ENCODE results near the gene SESN1.
"Not testable (repeated sequence)": the region's sequence is repeated elsewhere in the genome, so short reads cannot be mapped to it uniquely, and the experiment has no call there.

Gene SESN1

GRCh38 chr6:109095036-109095834 lies 589 bp upstream of the SESN1 start, which contains the start of gene CEP57L1:
Gene CEP57L1, plus strand, starts transcription at chr6:109095507. Its CDS starts 49,715 bp downstream, at chr6:109145222.
- peak; percentile 91 for DNase-seq (ENCODE audit: low read depth)

DNA sequence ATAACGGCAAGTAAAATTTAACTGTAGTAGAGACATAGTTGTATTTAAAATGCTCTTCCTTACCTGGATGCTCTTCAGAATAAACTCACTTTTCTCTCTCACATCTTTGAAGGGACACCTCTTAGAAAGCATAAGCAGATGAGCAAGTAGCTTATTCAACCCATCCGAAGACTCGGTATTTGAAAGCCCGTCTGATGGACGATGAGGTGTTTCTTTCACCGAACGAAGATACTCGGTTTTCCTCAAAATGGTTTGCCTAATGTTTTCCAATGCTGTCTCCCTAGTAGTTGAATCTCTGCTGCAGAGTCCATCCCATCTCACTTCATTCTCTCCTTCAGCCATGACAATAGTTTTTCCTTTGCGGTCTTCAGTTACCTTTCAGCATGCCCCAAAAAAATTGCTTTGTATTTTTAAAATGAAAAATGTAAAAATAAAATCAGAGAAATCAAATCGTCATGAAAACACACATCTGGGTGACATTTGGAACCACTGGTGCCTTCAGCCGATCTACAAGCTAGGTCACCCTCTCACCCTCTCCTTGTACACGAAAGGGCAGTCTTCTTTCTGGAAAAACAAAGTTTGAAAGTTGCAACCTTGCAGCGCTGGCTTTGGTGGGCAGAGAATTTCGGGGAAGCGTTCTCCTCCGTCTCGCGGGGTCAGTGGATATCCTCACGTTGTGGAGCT lies 772 bp downstream of the SESN1 start:
- no peak for DNase-seq (ENCODE audit: low read depth)

DNA sequence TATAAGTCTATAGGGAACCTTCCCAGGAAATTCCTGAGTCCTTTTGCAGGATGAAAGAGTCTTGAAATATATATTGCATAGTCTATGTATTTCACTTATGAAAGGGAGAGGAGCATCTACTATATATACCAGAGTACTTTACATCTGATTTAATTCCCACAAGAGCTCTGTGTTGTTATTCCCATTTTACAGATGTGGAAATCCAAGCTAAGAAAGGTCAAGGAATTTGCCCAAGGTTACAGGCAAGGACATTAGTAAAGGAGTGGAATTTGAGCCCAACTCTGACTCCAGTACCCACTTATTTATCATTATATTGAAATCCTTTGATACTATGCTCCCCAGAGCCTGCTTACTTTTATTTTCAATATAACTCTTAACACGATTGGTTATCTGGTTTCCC lies 2.6 kb downstream of the SESN1 start:
- DNase-seq (ENCODE audit: low read depth): no peak

GRCh38 chr6:109091314-109092024 lies 3.2 kb downstream of the SESN1 start:
- DNase-seq (ENCODE audit: low read depth): no peak

DNA sequence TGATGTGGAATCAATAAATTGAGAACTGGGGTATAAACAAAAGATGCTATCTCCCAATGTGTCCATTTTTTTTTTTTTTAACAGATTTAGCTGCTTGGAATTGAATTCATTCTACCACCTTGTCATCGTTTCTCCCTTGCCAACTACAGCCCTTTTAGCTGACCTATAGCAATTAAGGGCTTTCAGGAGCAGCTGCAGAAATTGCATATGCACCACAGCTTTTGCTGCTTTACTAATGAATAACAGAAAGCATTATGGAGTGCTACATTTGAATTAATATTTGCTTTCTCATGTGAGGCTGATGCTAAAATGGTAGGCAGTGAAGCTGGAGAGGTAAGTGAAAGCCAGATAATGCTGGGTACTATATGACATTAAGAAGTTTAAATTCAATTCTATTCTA lies 5.7 kb downstream of the SESN1 start:
- no peak for DNase-seq (ENCODE audit: low read depth)

DNA sequence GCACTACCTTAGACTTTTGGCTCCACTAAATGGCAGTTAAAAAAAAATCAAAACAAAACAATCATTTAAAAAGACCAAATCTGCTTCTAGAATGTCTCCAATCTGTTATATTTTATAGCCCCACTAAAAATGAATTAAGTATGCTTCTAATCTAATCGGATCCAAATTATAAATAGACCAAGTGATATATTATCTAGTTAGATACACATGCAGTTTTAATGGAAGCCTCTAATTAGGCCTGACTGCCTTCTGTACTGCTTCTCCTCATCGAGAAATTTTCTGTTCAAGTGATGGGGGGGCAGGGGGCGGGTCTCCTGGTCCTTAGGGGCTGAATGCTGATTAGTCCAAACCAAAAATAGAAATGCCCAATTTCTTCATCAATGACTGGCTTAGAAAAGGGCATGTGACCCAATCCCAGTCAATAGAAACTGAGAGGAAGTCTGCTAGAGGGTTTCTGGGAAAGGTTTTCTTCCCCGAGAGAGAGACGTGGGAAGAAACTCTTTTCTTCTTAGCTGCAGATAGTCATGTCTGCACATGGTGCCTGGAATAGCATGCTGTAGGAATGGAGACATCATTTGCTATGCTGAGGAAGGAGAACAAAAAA lies 6.9 kb downstream of the SESN1 start:
- DNase-seq (ENCODE audit: low read depth): no peak

- not testable (repeated sequence) for DNase-seq (ENCODE audit: low read depth)
Observed at GRCh38 chr6:109084146-109084545, 10.5 kb downstream of the SESN1 start.

- no peak for DNase-seq (ENCODE audit: low read depth)
Observed at GRCh38 chr6:109083657-109084056, 11.0 kb downstream of the SESN1 start.

DNA sequence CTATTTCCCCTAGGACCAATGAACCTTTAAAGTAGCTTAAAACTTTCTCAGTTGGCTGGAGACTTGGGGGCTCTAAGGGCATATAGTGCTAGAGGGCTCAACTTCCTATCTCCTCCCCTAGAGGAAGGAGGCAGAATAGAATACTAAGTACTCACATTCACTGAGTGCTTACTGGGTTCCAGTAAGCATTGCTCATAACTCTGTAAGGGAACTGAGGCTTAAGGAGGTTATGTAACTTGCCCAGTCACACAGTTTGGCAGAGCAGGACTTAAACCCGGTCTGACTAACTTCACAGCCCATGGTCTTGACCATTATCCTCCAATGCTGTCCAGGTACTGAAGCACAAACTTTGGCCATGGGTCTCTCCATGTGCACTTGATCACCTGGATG lies 12.5 kb downstream of the SESN1 start:
- no peak for DNase-seq (ENCODE audit: low read depth)

DNA sequence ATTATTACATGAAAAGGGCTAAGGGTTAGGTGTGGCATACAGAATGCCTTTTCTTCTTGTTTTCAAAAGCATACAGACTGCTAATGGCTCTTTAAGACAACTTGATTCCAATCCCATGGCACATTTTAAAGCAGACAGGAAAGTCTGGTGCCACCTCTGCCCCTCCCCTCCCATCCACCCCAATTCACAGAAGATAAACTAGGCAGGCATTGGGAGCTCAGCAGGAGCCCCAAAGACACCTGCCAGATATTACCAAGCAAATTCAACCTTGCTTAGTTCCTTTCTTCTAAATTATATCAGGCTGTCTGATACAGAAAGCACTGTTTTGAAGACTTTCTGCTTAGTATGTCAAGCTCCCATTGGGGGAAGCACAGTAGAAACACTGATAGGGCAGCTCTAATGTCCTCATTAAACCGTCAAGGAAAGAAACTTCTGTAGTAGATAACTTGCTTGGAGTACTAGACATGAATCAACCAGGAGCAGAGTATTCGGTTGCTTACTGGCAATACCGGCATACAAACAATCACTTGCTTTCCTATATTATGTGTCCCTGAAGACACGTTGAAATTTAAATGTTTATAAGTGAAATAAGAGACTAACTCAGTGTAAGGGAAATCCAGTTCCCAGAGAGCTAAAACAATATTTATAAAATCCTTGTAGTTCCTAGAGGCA lies 13.0 kb downstream of the SESN1 start:
- no peak for DNase-seq (ENCODE audit: low read depth)

DNA sequence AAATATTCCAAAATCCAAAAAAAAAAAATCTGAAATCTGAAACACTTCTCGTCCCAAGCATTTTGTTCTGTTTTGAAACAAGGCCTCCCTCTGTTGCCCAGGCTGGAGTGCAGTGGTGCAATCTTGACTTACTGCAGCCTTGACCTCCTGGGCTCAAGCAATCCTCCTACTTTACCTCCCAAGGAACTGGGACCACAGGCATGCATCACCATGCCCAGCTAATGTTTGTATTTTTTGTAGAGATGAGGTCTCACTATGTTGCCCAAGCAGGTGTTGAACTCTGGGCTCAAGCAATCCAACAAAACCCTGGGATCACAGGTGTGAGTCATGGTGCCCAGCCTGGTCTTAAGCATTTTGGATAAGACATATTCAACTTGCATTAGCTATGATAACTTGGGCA lies 13.6 kb downstream of the SESN1 start:
- DNase-seq (ENCODE audit: low read depth): no peak

DNA sequence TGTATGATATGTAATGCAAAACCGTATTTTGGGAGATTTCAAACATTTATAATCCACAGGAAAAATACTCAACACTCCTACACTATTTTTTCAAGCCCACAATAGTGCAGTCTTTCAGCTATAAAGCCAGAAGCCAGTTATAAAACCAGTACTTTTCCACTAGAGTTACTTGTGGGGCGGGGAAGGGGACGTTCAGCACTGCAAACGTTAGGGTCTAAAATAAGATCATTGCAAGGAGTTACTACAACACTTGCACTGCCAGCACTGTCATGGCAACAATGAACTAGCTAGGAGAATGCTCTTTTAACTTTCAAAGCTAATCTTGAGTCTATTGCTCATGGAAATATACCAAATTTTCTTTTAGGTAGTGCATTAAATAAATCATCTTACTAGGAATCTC lies 14.7 kb downstream of the SESN1 start:
- DNase-seq (ENCODE audit: low read depth): no peak

GRCh38 chr6:109076377-109076776 lies 18.3 kb downstream of the SESN1 start:
- DNase-seq (ENCODE audit: low read depth): no peak

DNA sequence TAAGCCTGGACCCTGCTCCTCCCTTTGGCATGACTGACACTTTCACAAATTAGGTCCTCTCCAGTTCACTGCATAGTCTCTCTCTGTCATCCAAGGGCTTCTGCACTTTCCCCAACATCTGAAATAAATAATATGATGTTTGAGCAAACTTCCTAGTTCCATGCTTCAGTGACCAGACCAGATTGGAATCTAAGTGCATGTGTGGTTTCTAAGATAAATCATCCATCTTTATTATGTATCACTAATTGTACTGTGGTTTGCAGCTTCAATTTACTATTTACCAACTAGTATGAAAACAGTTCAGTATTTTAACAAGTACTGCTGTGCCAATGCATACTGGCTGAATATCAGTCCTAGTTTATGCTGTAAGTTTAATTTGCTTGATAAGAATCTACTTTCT lies 18.7 kb downstream of the SESN1 start:
- no peak for DNase-seq (ENCODE audit: low read depth)

GRCh38 chr6:109074133-109074415 lies 20.6 kb downstream of the SESN1 start:
- DNase-seq (ENCODE audit: low read depth): no peak

DNA sequence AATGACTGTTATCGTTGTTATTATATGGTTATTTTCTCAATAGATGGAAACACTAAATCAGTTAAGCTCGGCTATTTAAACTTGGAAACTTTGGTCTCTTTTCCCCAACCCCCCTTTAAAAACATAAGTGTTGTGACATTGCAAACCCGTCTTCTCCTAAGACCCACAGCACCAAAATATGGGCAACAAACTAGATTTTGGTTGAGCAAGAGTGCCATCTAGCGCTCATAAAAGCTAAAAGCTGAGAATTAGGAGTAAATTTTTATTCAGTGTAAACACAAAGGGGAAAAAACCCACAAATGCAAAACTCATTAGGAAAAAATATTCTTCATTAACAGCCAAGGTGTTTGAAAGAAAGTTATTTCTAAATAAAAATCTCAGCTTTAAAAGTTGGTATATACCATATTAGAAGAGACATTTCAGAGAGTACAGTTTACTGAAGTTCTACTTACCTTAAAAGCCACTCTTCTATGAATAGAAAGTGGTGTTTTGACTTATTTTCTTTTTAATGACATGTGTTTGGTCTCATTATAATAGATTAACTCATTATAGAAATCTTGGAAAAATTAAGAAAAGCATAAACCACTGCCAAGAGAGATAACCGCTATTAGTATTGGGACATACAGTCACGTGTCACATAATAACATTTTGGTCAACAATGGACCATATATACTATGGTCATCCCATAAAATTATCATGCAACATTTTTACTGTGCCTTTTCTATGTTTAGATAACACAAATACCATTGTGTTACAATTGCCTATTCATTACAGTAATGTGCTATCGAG lies 21.1 kb downstream of the SESN1 start:
- no peak for DNase-seq (ENCODE audit: low read depth)

DNA sequence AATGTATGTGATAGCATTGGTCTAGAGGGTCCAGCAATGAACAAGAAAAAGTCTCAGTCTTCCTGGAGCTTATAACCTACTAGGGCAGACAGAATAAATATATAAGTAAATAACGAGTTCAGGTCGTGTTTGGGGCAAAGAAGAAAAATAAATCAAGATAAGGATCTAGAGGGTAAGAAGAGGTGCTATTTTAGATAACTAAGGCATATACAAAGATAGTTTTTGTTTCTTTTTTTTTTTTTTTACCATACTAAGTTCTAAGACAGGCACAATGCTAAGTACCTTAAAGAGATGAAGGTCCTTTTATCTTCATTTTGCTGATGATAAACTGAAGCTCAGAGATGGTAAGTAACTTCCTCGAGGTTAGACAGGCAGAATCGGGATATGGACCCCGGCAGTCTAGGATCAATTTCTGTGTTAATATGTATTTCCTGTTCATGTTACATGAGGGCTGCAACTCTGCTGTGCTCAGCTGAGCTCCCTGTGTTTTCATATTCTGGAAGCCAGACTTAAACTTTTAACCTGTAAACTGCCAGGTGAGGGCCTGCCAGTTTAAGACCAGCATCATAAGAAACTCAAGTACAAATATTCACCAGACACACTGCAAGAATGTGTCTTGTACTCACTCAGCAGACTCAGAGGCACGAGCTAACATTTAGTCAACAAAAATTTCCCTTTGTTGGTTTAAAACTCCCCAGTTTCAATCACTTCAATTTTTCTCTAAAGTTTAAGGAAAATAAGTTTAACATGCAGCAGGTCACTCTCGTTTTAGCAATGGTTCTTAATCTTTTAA lies 23.3 kb downstream of the SESN1 start:
- no peak for DNase-seq (ENCODE audit: low read depth)

DNA sequence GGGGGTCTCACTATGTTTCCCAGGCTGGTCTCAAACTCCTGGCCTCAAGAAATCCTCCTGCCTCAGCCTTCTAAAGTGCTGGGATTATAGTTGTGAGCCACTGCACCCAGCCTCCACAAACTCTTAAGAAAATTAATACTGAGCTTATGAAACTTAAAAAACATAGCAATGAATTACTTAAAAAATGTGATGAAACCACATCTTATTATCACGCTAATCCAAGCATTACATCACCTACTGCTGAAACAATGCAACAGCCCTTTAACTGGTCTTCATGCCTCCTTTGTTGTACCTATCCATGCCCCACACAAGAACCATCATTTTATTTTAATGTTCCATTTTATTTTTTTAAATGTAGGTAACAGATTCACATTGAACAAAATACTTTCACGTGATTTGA lies 24.9 kb downstream of the SESN1 start:
- DNase-seq (ENCODE audit: low read depth): no peak

GRCh38 chr6:109062767-109063352 lies 31.8 kb downstream of the SESN1 start:
- no peak for DNase-seq (ENCODE audit: low read depth)

- DNase-seq (ENCODE audit: low read depth): no peak
Observed at GRCh38 chr6:109062216-109062615, 32.4 kb downstream of the SESN1 start.

Measured in stimulated activated CD8-positive, alpha-beta memory T cell treated with anti-CD3 and anti-CD28 coated beads, Interleukin-12 subunit alpha, Interleukin-12 subunit beta, amount 100 ng/mL, for 4 hours (primary cell).